ENCODE data around the gene TYR.
"Not testable (repeated sequence)": the region's sequence is repeated elsewhere in the genome, so short reads cannot be mapped to it uniquely, and the experiment has no call there.

TYR gene

GRCh38 chr11:89286601-89287000 is 108.9 kb downstream of the TYR start:
- H3K36me3 ChIP-seq (ENCODE audit: control insufficient read depth in 4 of 4, insufficient read depth in 4 of 4, low read length in 3 of 4); H3K27me3 ChIP-seq (replicated peaks in 2 of 5; ENCODE audit: control insufficient read depth in 4 of 5, insufficient read depth in 5 of 5, low read length in 4 of 5); H3K4me1 ChIP-seq (ENCODE audit: control extremely low read depth in 1 of 4, control insufficient read depth in 4 of 4, insufficient read depth in 4 of 4, low read length in 3 of 4); H3K9me3 ChIP-seq (ENCODE audit: control extremely low read depth in 1 of 5, control insufficient read depth in 4 of 5, insufficient read depth in 2 of 5, low read depth in 1 of 5, low read length in 4 of 5); H3K27ac ChIP-seq (ENCODE audit: insufficient read depth in 1 of 2, low read depth in 1 of 2, low read length in 2 of 2, poor library complexity in 1 of 2, severe bottlenecking in 2 of 2); CTCF ChIA-PET; DNase-seq; POLR2A ChIA-PET; H3K4me3 ChIP-seq (ENCODE audit: control insufficient read depth in 1 of 7, extremely low read depth in 1 of 7, insufficient read depth in 4 of 7, low read depth in 2 of 7, low read length in 6 of 7): not testable (repeated sequence)
- no CpG with 5 or more reads among the region's 1 CpG for WGBS (ENCODE audit: insufficient coverage)

- H3K4me3 ChIP-seq (ENCODE audit: control insufficient read depth in 1 of 7, extremely low read depth in 1 of 7, insufficient read depth in 4 of 7, low read depth in 2 of 7, low read length in 6 of 7); H3K27ac ChIP-seq (ENCODE audit: insufficient read depth in 1 of 2, low read depth in 1 of 2, low read length in 2 of 2, poor library complexity in 1 of 2, severe bottlenecking in 2 of 2); H3K27me3 ChIP-seq (replicated peaks in 2 of 5; ENCODE audit: control insufficient read depth in 4 of 5, insufficient read depth in 5 of 5, low read length in 4 of 5); H3K4me1 ChIP-seq (ENCODE audit: control extremely low read depth in 1 of 4, control insufficient read depth in 4 of 4, insufficient read depth in 4 of 4, low read length in 3 of 4); H3K36me3 ChIP-seq (ENCODE audit: control insufficient read depth in 4 of 4, insufficient read depth in 4 of 4, low read length in 3 of 4); CTCF ChIA-PET; POLR2A ChIA-PET; DNase-seq; H3K9me3 ChIP-seq (ENCODE audit: control extremely low read depth in 1 of 5, control insufficient read depth in 4 of 5, insufficient read depth in 2 of 5, low read depth in 1 of 5, low read length in 4 of 5): not testable (repeated sequence)
- no CpG with 5 or more reads among the region's 3 CpGs for WGBS (ENCODE audit: insufficient coverage)
Measured at GRCh38 chr11:89288004-89288403, 110.3 kb downstream of the TYR start.

DNA sequence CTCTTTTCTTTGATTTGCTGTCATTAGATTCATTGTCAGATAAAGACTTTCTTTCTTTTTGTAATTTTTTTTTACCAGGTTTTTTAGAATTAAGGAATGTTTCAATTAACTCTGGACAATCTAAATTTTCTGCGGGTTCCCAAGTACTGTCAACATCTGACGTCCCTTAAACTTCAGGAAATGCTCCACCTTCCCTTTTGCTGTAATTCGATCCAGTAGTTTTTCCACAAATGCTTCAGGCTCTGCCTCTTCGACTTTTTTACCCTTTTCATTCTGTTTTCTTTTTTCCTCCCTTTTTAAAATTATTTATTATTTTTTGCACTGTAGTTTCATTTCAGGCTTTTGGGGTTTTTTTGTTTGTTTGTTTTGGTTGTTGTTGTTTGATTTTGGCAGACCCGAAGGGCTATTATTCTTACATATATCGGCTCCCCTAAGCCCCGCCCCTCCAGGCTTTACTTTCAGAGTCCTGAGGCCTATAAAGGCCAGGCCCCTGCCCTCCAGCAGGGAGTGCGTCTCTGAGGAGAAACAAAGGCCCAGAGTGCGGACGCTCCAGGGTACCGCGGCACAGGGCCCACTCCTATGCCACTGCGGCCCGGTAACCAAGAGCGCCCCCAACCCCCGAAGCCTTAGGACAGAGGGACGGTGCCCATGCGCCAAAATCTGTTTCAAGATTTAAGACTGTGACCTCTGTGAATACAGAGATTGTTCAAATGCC is 116.4 kb downstream of the TYR start:
- WGBS (ENCODE audit: insufficient coverage), result 47% methylated on average over 11 of the region's 18 CpGs
- no peak for DNase-seq
- CTCF ChIA-PET, result no interaction called here
- H3K4me1 ChIP-seq (ENCODE audit: control extremely low read depth in 1 of 4, control insufficient read depth in 4 of 4, insufficient read depth in 4 of 4, low read length in 3 of 4), result no peaks in the 10 kb centered on the region
- H3K9me3 ChIP-seq (ENCODE audit: control extremely low read depth in 1 of 5, control insufficient read depth in 4 of 5, insufficient read depth in 2 of 5, low read depth in 1 of 5, low read length in 4 of 5), result no peaks in the 10 kb centered on the region
- peaks cover 0 to 10% (median 0%) of the 10 kb centered on the region in 5 experiments for H3K27me3 ChIP-seq (replicated peaks in 2 of 5; ENCODE audit: control insufficient read depth in 4 of 5, insufficient read depth in 5 of 5, low read length in 4 of 5)
- POLR2A ChIA-PET, result no interaction called here
- no peaks in the 10 kb centered on the region for H3K36me3 ChIP-seq (ENCODE audit: control insufficient read depth in 4 of 4, insufficient read depth in 4 of 4, low read length in 3 of 4)
- no peak overlapping the region for H3K4me3 ChIP-seq (ENCODE audit: control insufficient read depth in 1 of 7, extremely low read depth in 1 of 7, insufficient read depth in 4 of 7, low read depth in 2 of 7, low read length in 6 of 7)
- no peak overlapping the region for H3K27ac ChIP-seq (ENCODE audit: insufficient read depth in 1 of 2, low read depth in 1 of 2, low read length in 2 of 2, poor library complexity in 1 of 2, severe bottlenecking in 2 of 2)

DNA sequence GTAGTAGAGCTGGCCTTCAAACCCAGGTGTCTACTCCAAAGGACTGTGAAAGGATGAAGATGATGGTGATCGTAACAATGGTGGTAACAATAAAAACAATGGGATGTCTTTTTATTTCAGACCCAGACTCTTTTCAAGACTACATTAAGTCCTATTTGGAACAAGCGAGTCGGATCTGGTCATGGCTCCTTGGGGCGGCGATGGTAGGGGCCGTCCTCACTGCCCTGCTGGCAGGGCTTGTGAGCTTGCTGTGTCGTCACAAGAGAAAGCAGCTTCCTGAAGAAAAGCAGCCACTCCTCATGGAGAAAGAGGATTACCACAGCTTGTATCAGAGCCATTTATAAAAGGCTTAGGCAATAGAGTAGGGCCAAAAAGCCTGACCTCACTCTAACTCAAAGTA is 117.3 kb downstream of the TYR start:
- H3K9me3 ChIP-seq (ENCODE audit: control extremely low read depth in 1 of 5, control insufficient read depth in 4 of 5, insufficient read depth in 2 of 5, low read depth in 1 of 5, low read length in 4 of 5); H3K4me1 ChIP-seq (ENCODE audit: control extremely low read depth in 1 of 4, control insufficient read depth in 4 of 4, insufficient read depth in 4 of 4, low read length in 3 of 4); POLR2A ChIA-PET; H3K27ac ChIP-seq (ENCODE audit: insufficient read depth in 1 of 2, low read depth in 1 of 2, low read length in 2 of 2, poor library complexity in 1 of 2, severe bottlenecking in 2 of 2); H3K36me3 ChIP-seq (ENCODE audit: control insufficient read depth in 4 of 4, insufficient read depth in 4 of 4, low read length in 3 of 4); H3K27me3 ChIP-seq (replicated peaks in 2 of 5; ENCODE audit: control insufficient read depth in 4 of 5, insufficient read depth in 5 of 5, low read length in 4 of 5); H3K4me3 ChIP-seq (ENCODE audit: control insufficient read depth in 1 of 7, extremely low read depth in 1 of 7, insufficient read depth in 4 of 7, low read depth in 2 of 7, low read length in 6 of 7); DNase-seq; CTCF ChIA-PET: not testable (repeated sequence)
- no CpG with 5 or more reads among the region's 7 CpGs for WGBS (ENCODE audit: insufficient coverage)

- H3K27me3 ChIP-seq (replicated peaks in 2 of 5; ENCODE audit: control insufficient read depth in 4 of 5, insufficient read depth in 5 of 5, low read length in 4 of 5); H3K4me3 ChIP-seq (ENCODE audit: control insufficient read depth in 1 of 7, extremely low read depth in 1 of 7, insufficient read depth in 4 of 7, low read depth in 2 of 7, low read length in 6 of 7); DNase-seq; H3K36me3 ChIP-seq (ENCODE audit: control insufficient read depth in 4 of 4, insufficient read depth in 4 of 4, low read length in 3 of 4); CTCF ChIA-PET; H3K4me1 ChIP-seq (ENCODE audit: control extremely low read depth in 1 of 4, control insufficient read depth in 4 of 4, insufficient read depth in 4 of 4, low read length in 3 of 4); H3K27ac ChIP-seq (ENCODE audit: insufficient read depth in 1 of 2, low read depth in 1 of 2, low read length in 2 of 2, poor library complexity in 1 of 2, severe bottlenecking in 2 of 2); POLR2A ChIA-PET; H3K9me3 ChIP-seq (ENCODE audit: control extremely low read depth in 1 of 5, control insufficient read depth in 4 of 5, insufficient read depth in 2 of 5, low read depth in 1 of 5, low read length in 4 of 5): not testable (repeated sequence)
- WGBS (ENCODE audit: insufficient coverage), result 100% methylated on average over 1 of the region's 1 CpG
Measured at GRCh38 chr11:89303029-89303428, 125.4 kb downstream of the TYR start.

DNA sequence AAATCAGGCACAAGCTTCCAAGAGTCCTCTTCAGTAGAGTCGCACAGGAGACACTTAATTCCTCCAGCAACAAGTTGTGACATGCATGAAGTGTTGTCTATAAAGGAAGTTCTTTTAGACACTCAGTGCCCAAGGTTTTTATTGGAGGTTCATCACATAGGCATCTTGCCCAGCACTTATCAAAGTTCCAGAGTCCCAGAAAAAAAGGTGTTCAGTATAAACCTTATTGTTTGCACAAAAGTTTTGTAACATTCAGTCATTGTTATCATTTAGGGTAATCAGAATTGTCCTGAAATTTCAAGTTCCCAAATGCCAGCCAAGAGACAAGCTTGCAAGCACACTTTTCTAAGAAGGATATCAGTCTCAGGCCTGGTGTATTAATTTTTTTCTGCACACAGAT is 130.6 kb downstream of the TYR start:
- POLR2A ChIA-PET; H3K4me1 ChIP-seq (ENCODE audit: control extremely low read depth in 1 of 4, control insufficient read depth in 4 of 4, insufficient read depth in 4 of 4, low read length in 3 of 4); H3K4me3 ChIP-seq (ENCODE audit: control insufficient read depth in 1 of 7, extremely low read depth in 1 of 7, insufficient read depth in 4 of 7, low read depth in 2 of 7, low read length in 6 of 7); H3K27ac ChIP-seq (ENCODE audit: insufficient read depth in 1 of 2, low read depth in 1 of 2, low read length in 2 of 2, poor library complexity in 1 of 2, severe bottlenecking in 2 of 2); CTCF ChIA-PET; H3K36me3 ChIP-seq (ENCODE audit: control insufficient read depth in 4 of 4, insufficient read depth in 4 of 4, low read length in 3 of 4); H3K9me3 ChIP-seq (ENCODE audit: control extremely low read depth in 1 of 5, control insufficient read depth in 4 of 5, insufficient read depth in 2 of 5, low read depth in 1 of 5, low read length in 4 of 5); H3K27me3 ChIP-seq (replicated peaks in 2 of 5; ENCODE audit: control insufficient read depth in 4 of 5, insufficient read depth in 5 of 5, low read length in 4 of 5); DNase-seq: not testable (repeated sequence)
- WGBS (ENCODE audit: insufficient coverage), result 100% methylated on average over 1 of the region's 1 CpG

GRCh38 chr11:89309321-89309985 is 131.8 kb downstream of the TYR start:
- H3K27me3 ChIP-seq (replicated peaks in 2 of 5; ENCODE audit: control insufficient read depth in 4 of 5, insufficient read depth in 5 of 5, low read length in 4 of 5); H3K36me3 ChIP-seq (ENCODE audit: control insufficient read depth in 4 of 4, insufficient read depth in 4 of 4, low read length in 3 of 4); POLR2A ChIA-PET; H3K4me3 ChIP-seq (ENCODE audit: control insufficient read depth in 1 of 7, extremely low read depth in 1 of 7, insufficient read depth in 4 of 7, low read depth in 2 of 7, low read length in 6 of 7); H3K27ac ChIP-seq (ENCODE audit: insufficient read depth in 1 of 2, low read depth in 1 of 2, low read length in 2 of 2, poor library complexity in 1 of 2, severe bottlenecking in 2 of 2); CTCF ChIA-PET; H3K9me3 ChIP-seq (ENCODE audit: control extremely low read depth in 1 of 5, control insufficient read depth in 4 of 5, insufficient read depth in 2 of 5, low read depth in 1 of 5, low read length in 4 of 5); H3K4me1 ChIP-seq (ENCODE audit: control extremely low read depth in 1 of 4, control insufficient read depth in 4 of 4, insufficient read depth in 4 of 4, low read length in 3 of 4); DNase-seq: not testable (repeated sequence)
- WGBS (ENCODE audit: insufficient coverage), result 88% methylated on average over 1 of the region's 3 CpGs
